ENCODE results near the gene UNC5CL.

The UNC5CL gene

GRCh38 chr6:41071923-41072835, 33.2 kb upstream of the UNC5CL start, which contains the start of gene OARD1:
Gene OARD1, minus strand, starts transcription at chr6:41072356. Its CDS starts 722 bp downstream, at chr6:41071634.
- DNase-seq (ENCODE audit: low read depth in 1 of 2, low spot score in 1 of 2): peak; percentile 83 to 99
- peak within 1 kb of the TSS; percentile 98 for H3K27ac ChIP-seq (replicated peaks)
- TF ChIP-seq POLR2AphosphoS5 (IDR thresholded peaks at IDR 0.05; ENCODE audit: low read depth) (peak; percentile 91), GABPA (IDR thresholded peaks at IDR 0.05; ENCODE audit: low read depth) (peak; percentile 85), REST (IDR thresholded peaks at IDR 0.05; ENCODE audit: insufficient replicate concordance, low read depth) (peak; percentile 38), SPI1 (IDR thresholded peaks at IDR 0.05; ENCODE audit: borderline replicate concordance, low read depth) (no peak)
- TF ChIP-seq, protein P1, sequence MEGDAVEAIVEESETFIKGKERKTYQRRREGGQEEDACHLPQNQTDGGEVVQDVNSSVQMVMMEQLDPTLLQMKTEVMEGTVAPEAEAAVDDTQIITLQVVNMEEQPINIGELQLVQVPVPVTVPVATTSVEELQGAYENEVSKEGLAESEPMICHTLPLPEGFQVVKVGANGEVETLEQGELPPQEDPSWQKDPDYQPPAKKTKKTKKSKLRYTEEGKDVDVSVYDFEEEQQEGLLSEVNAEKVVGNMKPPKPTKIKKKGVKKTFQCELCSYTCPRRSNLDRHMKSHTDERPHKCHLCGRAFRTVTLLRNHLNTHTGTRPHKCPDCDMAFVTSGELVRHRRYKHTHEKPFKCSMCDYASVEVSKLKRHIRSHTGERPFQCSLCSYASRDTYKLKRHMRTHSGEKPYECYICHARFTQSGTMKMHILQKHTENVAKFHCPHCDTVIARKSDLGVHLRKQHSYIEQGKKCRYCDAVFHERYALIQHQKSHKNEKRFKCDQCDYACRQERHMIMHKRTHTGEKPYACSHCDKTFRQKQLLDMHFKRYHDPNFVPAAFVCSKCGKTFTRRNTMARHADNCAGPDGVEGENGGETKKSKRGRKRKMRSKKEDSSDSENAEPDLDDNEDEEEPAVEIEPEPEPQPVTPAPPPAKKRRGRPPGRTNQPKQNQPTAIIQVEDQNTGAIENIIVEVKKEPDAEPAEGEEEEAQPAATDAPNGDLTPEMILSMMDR (IDR thresholded peaks at IDR 0.05; ENCODE audit: insufficient read depth, low read length): no peak
- peak within 1 kb of the TSS; percentile 82 for H3K4me3 ChIP-seq (replicated peaks; ENCODE audit: insufficient read depth, low read length)
- H3K27me3 ChIP-seq (ENCODE audit: insufficient read depth, poor library complexity, severe bottlenecking): no peaks in the 10 kb centered on the region

- DNase-seq (ENCODE audit: low read depth in 1 of 2, low spot score in 1 of 2): no peak
- Histone ChIP-seq H3K4me3 (replicated peaks; ENCODE audit: insufficient read depth, low read length) (peak overlapping the region; percentile 64), H3K27me3 (ENCODE audit: insufficient read depth, poor library complexity, severe bottlenecking) (no peaks in the 10 kb centered on the region), H3K27ac (replicated peaks) (peak overlapping the region; percentile 98)
- TF ChIP-seq REST (IDR thresholded peaks at IDR 0.05; ENCODE audit: insufficient replicate concordance, low read depth) (no peak), GABPA (IDR thresholded peaks at IDR 0.05; ENCODE audit: low read depth) (no peak), SPI1 (IDR thresholded peaks at IDR 0.05; ENCODE audit: borderline replicate concordance, low read depth) (no peak), POLR2AphosphoS5 (IDR thresholded peaks at IDR 0.05; ENCODE audit: low read depth) (peak; percentile 94; the same call in 1 of the 2 replicates)
- TF ChIP-seq, protein P1 (IDR thresholded peaks at IDR 0.05; ENCODE audit: insufficient read depth, low read length): no peak
Measured at GRCh38 chr6:41071501-41071922, 32.5 kb upstream of the UNC5CL start.

DNA sequence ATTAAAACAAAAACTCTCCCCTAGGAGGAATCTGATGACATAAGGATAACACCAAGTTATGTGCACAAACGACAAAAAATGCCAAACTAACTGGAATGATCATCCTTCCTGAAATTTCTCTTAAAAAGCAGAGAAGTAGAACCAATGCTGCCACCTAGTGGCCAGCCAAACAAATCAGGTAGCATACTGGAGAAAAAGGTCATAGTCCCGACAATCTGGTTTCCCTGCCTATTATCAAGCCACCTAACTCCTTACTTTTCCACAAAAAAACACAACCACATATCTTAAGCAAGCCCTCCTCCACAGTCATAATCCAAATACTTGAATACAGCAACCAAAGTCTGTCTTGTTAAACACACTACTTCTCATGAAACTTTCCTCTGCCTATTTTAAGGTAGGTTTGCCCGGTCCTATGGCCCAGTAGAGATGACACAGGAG, 27.9 kb upstream of the UNC5CL start:
- Histone ChIP-seq H3K27me3 (ENCODE audit: insufficient read depth, poor library complexity, severe bottlenecking) (no peaks in the 10 kb centered on the region), H3K4me3 (replicated peaks; ENCODE audit: insufficient read depth, low read length) (no peak overlapping the region), H3K27ac (replicated peaks) (no peak overlapping the region)
- DNase-seq (ENCODE audit: low read depth in 1 of 2, low spot score in 1 of 2): peak in 1 of 2 experiments; percentile 53
- TF ChIP-seq SPI1 (IDR thresholded peaks at IDR 0.05; ENCODE audit: borderline replicate concordance, low read depth) (no peak), POLR2AphosphoS5 (IDR thresholded peaks at IDR 0.05; ENCODE audit: low read depth) (no peak), REST (IDR thresholded peaks at IDR 0.05; ENCODE audit: insufficient replicate concordance, low read depth) (no peak), GABPA (IDR thresholded peaks at IDR 0.05; ENCODE audit: low read depth) (no peak)
- TF ChIP-seq, protein P1 (IDR thresholded peaks at IDR 0.05; ENCODE audit: insufficient read depth, low read length): peak; percentile 59
